ENCODE data around the gene PRM2. TPM values are rescaled to one million over a fixed set of nuclear protein-coding genes. Genes with fewer than 3 reads are reported as not detected.

PRM2 gene
- total RNA-seq, 2 experiments from 2014 or later: not detected

DNA sequence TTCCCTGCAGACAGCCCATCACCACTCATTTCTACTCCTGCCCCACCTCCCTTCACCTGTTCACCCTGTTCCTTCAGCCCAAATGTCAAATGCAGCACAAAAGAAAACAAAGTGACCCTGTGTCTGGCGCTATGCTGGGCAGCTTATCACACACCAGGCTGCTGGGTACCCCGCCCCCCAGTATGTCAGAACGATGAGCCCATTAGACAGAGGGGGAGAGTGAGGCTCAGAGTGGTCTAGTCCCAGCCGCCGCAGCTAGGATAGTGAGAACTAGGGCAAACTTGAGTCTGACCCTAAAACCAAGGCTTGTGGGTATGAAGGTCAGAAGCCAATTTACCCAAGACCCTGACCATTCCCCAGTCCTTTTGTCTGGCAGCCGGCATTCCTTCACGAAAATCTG lies 11.2 kb downstream of the PRM2 start:
- H3K27ac Mint-ChIP-seq: peak overlapping the region; percentile 88
- DNase-seq: no peak
- H3K9me3 Mint-ChIP-seq (ENCODE audit: insufficient read depth): no peaks in the 10 kb centered on the region
- ATAC-seq: no peak
- ChIA-PET CTCF (interaction anchor here (1.6 kb wide), 1 partner anchor 33 kb away, joined by 3 read pairs; no protein-coding TSS in a partner anchor), POLR2A (interaction anchor here (1.4 to 2.3 kb wide), 2 partner anchors 10 to 91 kb away, joined by 3 to 8 read pairs; partner anchors contain the start of gene SOCS1)
- peaks cover 38% of the 10 kb centered on the region for H3K4me1 Mint-ChIP-seq (ENCODE audit: low read depth)
- H3K27me3 Mint-ChIP-seq (ENCODE audit: low read depth): peaks cover 6% of the 10 kb centered on the region
- no peaks in the 10 kb centered on the region for H3K36me3 Mint-ChIP-seq (ENCODE audit: low read depth)
- H3K4me3 Mint-ChIP-seq: no peak overlapping the region

DNA sequence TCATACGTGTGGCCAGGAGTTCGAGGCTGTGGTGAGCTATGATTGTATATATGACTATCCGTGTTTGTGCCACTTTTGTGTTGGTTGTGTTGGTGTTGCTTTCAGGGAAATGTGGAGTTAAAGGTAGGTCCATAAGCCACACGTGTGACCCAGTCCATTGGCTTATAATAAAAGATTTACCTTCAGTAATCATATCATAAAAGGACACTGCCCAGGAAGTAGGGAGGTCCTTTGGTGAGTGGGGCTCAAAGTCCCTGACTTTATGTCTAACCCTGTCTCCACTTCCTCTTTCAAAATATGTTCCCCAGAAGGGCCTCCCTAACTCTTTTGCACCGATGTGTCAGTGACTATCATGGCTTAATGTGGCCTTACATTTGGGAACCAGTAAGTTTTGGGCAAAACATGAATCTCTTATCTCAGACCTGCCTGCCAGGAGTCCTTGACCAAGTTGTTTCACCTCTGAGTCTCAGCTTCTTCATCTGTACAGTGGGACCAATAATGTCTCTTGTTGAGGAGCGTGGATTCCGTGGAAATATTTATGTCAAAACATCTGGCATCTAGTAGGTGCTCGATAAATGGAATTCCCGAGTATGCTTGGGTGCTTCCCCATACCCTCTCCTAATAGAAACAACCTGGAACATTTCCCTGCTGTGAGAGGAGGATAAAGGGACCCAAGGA lies 12.0 kb downstream of the PRM2 start:
- Mint-ChIP-seq H3K9me3 (ENCODE audit: insufficient read depth) (no peaks in the 10 kb centered on the region), H3K27me3 (ENCODE audit: low read depth) (peaks cover 6% of the 10 kb centered on the region), H3K27ac (peak overlapping the region; percentile 88), H3K4me3 (peak overlapping the region; percentile 48), H3K36me3 (ENCODE audit: low read depth) (no peaks in the 10 kb centered on the region), H3K4me1 (ENCODE audit: low read depth) (peaks cover 47% of the 10 kb centered on the region)
- DNase-seq (no peak), ATAC-seq (peak; percentile 29)
- ChIA-PET CTCF (interaction anchor here (0.9 to 1.6 kb wide), 8 partner anchors 34 to 315 kb away, joined by 3 to 16 read pairs (median 4); no protein-coding TSS in a partner anchor), POLR2A (interaction anchor here (0.6 to 2.3 kb wide), 7 partner anchors 9 to 95 kb away, joined by 3 to 8 read pairs (median 5); partner anchors contain the start of gene SOCS1)

DNA sequence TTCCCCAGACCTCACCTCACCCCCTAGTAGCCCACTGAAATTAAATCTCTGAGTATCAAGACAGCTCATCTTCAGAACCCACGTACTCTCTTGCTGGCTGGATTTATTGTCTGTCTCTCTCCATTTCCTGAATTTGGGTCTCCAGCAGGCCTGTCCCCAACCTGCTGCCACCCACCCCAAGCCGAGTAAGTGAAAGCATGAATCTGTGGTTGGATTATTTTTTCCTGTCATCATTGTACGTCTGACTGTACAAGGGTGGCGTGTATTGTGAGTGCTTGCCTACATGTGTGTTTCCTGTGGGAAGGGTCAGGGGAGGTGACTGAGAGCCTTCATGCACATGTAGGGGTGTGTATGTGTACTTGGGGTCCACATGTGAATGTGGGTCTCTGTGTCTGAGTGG lies 12.5 kb downstream of the PRM2 start:
- Mint-ChIP-seq H3K27me3 (ENCODE audit: low read depth) (peaks cover 6% of the 10 kb centered on the region), H3K27ac (peak overlapping the region; percentile 88), H3K4me1 (ENCODE audit: low read depth) (peaks cover 52% of the 10 kb centered on the region), H3K9me3 (ENCODE audit: insufficient read depth) (no peaks in the 10 kb centered on the region), H3K4me3 (peak overlapping the region; percentile 48), H3K36me3 (ENCODE audit: low read depth) (no peaks in the 10 kb centered on the region)
- peak; percentile 74 for DNase-seq
- ChIA-PET POLR2A (interaction anchor here (0.6 to 2.3 kb wide), 8 partner anchors 8 to 209 kb away, joined by 3 to 8 read pairs (median 4); partner anchors contain the start of gene SOCS1), CTCF (interaction anchor here (0.8 to 1.6 kb wide), 9 partner anchors 34 to 314 kb away, joined by 3 to 16 read pairs (median 4); no protein-coding TSS in a partner anchor)
- ATAC-seq: peak; percentile 81

DNA sequence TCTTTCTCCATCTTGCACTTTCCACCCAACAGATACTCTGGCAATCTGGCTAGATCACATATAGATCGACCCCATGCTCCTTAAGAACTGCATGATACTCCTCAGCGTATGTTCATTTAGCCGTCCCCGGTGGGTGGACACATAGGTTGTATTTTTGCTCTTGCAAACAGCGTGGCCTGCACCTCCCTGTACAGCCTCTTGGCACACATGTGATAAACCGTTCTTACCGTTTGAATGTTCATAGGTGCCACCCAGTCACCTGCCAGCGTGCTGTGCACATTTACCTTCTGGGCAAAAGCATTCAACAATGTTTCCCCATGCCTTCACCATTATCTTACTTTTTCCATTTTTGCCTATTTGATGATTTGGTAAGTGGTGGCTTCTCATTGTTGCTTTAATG lies 13.4 kb downstream of the PRM2 start:
- no peak for DNase-seq
- Mint-ChIP-seq H3K27ac (peak overlapping the region; percentile 88), H3K36me3 (ENCODE audit: low read depth) (no peaks in the 10 kb centered on the region), H3K4me3 (peak overlapping the region; percentile 14), H3K27me3 (ENCODE audit: low read depth) (no peaks in the 10 kb centered on the region), H3K4me1 (ENCODE audit: low read depth) (peaks cover 60% of the 10 kb centered on the region), H3K9me3 (ENCODE audit: insufficient read depth) (no peaks in the 10 kb centered on the region)
- ChIA-PET POLR2A (interaction anchor here (0.7 to 2.3 kb wide), 6 partner anchors 7 to 208 kb away, joined by 3 to 8 read pairs (median 6); partner anchors contain the start of gene SOCS1), CTCF (interaction anchor here (0.8 to 1.4 kb wide), 6 partner anchors 10 to 313 kb away, joined by 3 to 16 read pairs (median 5); partner anchors contain the start of gene PRM3)
- ATAC-seq: no peak

DNA sequence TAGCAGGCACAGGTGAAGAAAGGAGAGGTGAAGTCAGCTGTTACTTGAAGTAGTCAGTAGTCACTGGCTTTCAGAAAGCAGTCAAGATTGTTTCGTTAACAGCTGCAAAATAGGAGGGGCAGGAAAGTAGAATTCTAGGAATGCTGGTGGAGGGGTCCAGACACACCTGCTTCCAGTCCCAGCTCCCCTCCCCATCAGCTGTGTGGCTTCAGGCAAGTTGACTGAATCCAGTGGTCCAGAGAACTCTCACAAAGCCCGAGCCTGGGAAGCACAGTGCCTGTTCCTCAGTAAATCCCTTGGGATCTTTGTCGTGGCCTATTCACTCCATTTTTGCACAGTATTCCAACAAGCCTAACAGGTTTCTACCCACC lies 15.7 kb downstream of the PRM2 start:
- no peaks in the 10 kb centered on the region for H3K9me3 Mint-ChIP-seq (ENCODE audit: insufficient read depth)
- no peak overlapping the region for H3K4me3 Mint-ChIP-seq
- peaks cover 70% of the 10 kb centered on the region for H3K4me1 Mint-ChIP-seq (ENCODE audit: low read depth)
- peaks cover 2% of the 10 kb centered on the region for H3K36me3 Mint-ChIP-seq (ENCODE audit: low read depth)
- H3K27me3 Mint-ChIP-seq (ENCODE audit: low read depth): no peaks in the 10 kb centered on the region
- no peak overlapping the region for H3K27ac Mint-ChIP-seq
- DNase-seq (no peak), ATAC-seq (no peak)
- POLR2A ChIA-PET: interaction anchor here (0.5 to 0.6 kb wide), 2 partner anchors 132 to 215 kb away, joined by 3 to 4 read pairs; no protein-coding TSS in a partner anchor
- CTCF ChIA-PET: interaction anchor here (1.2 to 8.3 kb wide), 3 partner anchors 95 to 293 kb away, joined by 3 to 210 read pairs (median 99); no protein-coding TSS in a partner anchor

DNA sequence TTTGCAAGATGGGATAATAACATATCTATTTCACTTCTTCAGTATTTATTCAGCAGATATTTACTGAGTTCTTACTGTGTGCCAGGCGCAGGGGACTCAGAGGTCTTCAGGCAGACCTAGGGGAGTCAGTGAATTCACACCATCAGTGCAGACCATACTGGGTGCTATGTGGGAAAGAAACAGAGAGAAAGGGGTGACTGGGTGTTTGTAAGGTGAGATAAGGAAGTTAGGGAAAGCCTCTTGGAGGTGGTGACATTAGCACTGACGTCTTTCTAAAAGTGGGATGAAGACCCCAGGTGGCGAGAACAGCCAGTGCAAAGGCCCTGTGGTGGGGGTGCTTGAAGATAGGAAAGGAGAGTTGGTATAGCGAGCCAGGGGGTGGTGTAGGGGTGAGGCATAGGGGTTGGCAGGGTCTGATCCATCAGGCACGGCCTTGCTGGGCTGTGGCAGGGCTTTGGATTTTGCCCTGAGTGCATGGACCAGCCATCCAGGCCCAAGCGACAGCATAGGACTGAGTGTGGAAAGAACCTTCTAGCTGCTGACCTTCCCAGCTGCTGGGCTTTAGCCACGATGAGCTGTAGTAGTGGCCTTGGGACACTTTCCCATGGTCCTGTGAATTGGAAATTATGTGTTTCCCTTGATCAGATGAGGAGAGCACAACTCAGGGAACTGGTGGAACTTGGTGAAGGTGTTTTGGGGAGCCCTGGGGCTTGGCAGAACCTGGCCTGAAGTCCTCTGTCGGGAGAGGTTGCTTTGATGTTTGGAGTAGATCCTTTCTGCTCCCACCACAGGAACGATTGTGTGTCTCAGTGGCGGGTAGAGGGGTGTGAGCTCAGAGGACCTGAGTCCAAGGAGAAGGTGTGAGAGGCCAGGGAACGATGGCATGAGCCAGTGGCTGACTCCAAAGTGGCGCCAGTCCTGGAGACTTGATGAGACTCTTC lies 16.4 kb downstream of the PRM2 start:
- Mint-ChIP-seq H3K4me1 (ENCODE audit: low read depth) (peaks cover 65% of the 10 kb centered on the region), H3K4me3 (no peak overlapping the region), H3K36me3 (ENCODE audit: low read depth) (peaks cover 5% of the 10 kb centered on the region), H3K27me3 (ENCODE audit: low read depth) (no peaks in the 10 kb centered on the region), H3K27ac (peak overlapping the region; percentile 76), H3K9me3 (ENCODE audit: insufficient read depth) (no peaks in the 10 kb centered on the region)
- DNase-seq: no peak
- ChIA-PET CTCF (interaction anchor here (1.0 to 8.3 kb wide), 6 partner anchors 51 to 292 kb away, joined by 3 to 210 read pairs (median 6); no protein-coding TSS in a partner anchor), POLR2A (interaction anchor here (0.5 to 2.1 kb wide), 3 partner anchors 95 to 214 kb away, joined by 3 to 11 read pairs (median 4); no protein-coding TSS in a partner anchor)
- ATAC-seq: no peak

DNA sequence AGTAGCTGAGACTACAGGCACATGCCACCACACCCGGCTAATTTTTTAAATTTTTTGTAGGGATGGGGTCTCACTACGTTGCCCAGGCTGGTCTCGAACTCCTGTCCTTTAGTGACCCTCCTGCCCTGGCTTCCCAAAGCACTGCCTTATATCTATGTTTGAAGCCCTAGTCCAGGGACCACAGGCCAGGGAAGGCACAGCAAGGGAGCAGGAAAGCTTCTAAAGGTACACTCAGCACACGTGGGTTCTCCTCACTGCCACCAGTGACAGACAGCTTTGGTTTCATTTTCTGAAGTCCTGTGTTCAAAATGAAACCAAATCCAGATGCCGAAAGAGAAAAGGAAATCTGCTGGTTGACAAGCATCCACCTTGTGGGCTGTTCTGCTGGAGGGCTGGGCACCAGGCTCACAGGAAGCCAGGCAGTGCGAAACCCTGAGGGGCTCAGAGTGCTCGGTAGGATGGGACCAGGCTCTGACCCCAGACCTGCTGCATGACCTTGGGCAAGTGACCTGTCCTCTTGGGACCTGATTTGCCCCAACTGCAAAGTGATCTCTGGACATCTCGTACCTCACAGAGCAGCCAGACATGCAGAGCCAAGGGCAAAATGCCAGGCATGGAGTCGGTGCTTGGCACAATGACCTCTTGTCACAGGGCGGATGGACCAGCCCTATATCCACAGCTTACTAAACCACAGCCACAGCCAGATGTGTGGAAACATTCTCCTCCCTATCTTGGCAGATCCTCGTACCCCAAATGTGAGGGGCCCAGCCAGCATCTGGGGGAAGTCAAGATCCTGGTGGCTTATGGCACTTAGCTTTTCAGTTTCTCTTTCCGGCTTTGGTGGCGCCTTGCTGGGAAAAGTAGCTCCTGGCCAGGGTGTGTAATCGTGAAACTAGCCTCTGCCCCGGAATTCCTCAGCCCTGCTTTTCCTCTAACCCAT lies 17.5 kb downstream of the PRM2 start:
- peaks cover 54% of the 10 kb centered on the region for H3K4me1 Mint-ChIP-seq (ENCODE audit: low read depth)
- H3K36me3 Mint-ChIP-seq (ENCODE audit: low read depth): peaks cover 15% of the 10 kb centered on the region
- ChIA-PET CTCF (interaction anchor here (0.7 to 8.3 kb wide), 16 partner anchors 8 to 304 kb away, joined by 3 to 210 read pairs (median 3); no protein-coding TSS in a partner anchor), POLR2A (interaction anchor here (0.6 to 8.0 kb wide), 9 partner anchors 11 to 292 kb away, joined by 3 to 123 read pairs (median 5); partner anchors contain the start of gene TNP2)
- ATAC-seq (peak; percentile 14), DNase-seq (peak; percentile 80)
- peak overlapping the region; percentile 76 for H3K27ac Mint-ChIP-seq
- no peaks in the 10 kb centered on the region for H3K27me3 Mint-ChIP-seq (ENCODE audit: low read depth)
- peak overlapping the region; percentile 30 for H3K4me3 Mint-ChIP-seq
- H3K9me3 Mint-ChIP-seq (ENCODE audit: insufficient read depth): no peaks in the 10 kb centered on the region

DNA sequence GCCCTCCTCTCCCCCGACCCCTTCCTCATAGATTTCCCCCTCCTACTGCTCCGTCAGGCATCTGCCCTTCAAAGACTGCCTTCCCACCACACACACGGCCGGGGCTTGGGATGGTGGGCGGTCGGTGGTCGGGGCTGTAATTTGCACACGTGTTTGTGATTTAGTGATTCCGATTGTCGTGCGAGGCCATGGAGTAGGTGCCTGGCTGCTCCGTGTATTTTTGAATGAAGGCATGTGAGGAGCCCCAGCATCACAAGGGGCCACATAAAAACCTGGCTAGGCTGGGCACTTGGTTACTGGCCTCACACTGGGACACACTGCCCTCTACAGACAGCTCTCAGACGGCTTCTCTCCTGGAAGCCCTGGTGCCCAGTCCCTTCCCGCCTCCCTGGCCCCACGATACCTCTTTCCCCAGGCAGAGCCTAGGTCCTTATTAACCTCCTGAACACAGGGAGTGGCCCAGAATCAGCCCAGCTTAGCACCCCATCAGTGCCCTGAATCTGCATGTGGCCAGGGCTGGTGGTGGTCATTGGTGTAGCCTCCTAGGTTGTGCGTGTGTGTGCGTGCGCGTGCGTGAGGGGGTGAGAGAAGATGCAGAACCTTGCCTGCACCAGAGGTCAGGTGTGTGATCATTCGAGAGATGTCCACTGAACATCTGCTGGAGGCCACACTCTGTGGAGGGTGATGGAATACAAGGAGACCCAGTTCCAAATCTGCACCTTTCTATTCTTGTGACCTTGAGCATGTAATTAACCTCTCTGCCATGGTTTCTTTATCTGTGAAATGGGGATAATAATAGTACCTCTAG lies 18.9 kb downstream of the PRM2 start:
- Mint-ChIP-seq H3K27ac (peak overlapping the region; percentile 96), H3K4me3 (peak overlapping the region; percentile 97), H3K4me1 (ENCODE audit: low read depth) (peaks cover 44% of the 10 kb centered on the region), H3K9me3 (ENCODE audit: insufficient read depth) (no peaks in the 10 kb centered on the region), H3K36me3 (ENCODE audit: low read depth) (peaks cover 30% of the 10 kb centered on the region), H3K27me3 (ENCODE audit: low read depth) (no peaks in the 10 kb centered on the region)
- DNase-seq (peak; percentile 77), ATAC-seq (no peak)
- ChIA-PET POLR2A (interaction anchor here (0.5 to 8.0 kb wide), 13 partner anchors 24 to 291 kb away, joined by 3 to 123 read pairs (median 22); no protein-coding TSS in a partner anchor), CTCF (interaction anchor here (0.9 to 8.3 kb wide), 22 partner anchors 11 to 308 kb away, joined by 3 to 210 read pairs (median 5); no protein-coding TSS in a partner anchor)

DNA sequence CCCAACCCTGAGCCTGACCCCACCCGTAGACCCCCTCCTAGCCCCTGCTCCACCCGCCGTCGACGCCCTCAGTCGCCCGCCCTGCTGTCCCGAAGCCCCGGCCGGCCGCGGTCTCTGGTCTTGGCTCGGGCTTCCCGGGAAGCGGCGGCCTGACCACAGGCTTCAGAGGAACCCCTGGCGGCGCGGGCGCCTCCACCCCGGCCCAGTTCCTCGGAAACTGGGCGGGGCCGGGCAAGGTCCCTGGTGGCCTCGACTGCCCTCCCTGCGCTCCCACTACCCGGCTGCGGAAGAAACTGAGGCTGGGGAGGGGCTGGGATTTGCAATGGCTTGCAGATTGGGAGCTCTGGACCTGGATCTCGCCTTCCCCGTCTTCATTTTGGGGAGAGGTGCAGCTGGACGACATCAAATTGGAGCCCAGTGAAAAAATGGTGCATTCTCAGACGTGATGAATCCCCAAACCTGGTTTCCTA lies 19.6 kb downstream of the PRM2 start:
- Mint-ChIP-seq H3K27ac (peak overlapping the region; percentile 96), H3K36me3 (ENCODE audit: low read depth) (peaks cover 37% of the 10 kb centered on the region), H3K4me1 (ENCODE audit: low read depth) (peaks cover 50% of the 10 kb centered on the region), H3K4me3 (peak overlapping the region; percentile 97), H3K27me3 (ENCODE audit: low read depth) (no peaks in the 10 kb centered on the region), H3K9me3 (ENCODE audit: insufficient read depth) (no peaks in the 10 kb centered on the region)
- DNase-seq (no peak), ATAC-seq (no peak)
- ChIA-PET POLR2A (interaction anchor here (0.6 to 8.0 kb wide), 34 partner anchors 8 to 308 kb away, joined by 3 to 123 read pairs (median 8); partner anchors contain the start of gene TNP2), CTCF (interaction anchor here (0.8 to 8.3 kb wide), 39 partner anchors 10 to 308 kb away, joined by 3 to 210 read pairs (median 6); no protein-coding TSS in a partner anchor)

All from activated CD8-positive, alpha-beta T cell treated with anti-CD3 and anti-CD28 coated beads, Interleukin-2, amount 10 ng/mL, durations not matched to agents 7 days and 5 days (primary cell).